Calu3 (cell line): Measurements from ENCODE around the gene APBA2. TPM values are rescaled to one million over a fixed set of nuclear protein-coding genes. Genes with fewer than 3 reads are reported as not detected.

Source experiments
- BruUV-seq: library from RNA; stranded (reverse); fragments of 400-500 nt; replicated peaks from 2 replicates; lab custom pipeline; 2021; lab: Mats Ljungman, UMichigan
- CTCF ChIA-PET: fragments of 300-600 bp; sonication (Branson Sonifier 250); formaldehyde crosslinking; loops from one replicate; lab custom pipeline; 2022; ENCODE audit warnings: antibody characterized with exemption; lab: Charles Lee
- DNase-seq: peaks from one replicate; pipeline ENCODE4 v3.0.0; 2022
- H3K27ac Mint-ChIP-seq: one replicate; pipeline ENCODE4 v1.8.0; 2022; ENCODE audit warnings: mixed read lengths; ENCODE audit not compliant: unreplicated experiment
- H3K27me3 Mint-ChIP-seq: one replicate; pipeline ENCODE4 v1.8.0; 2022; ENCODE audit warnings: mixed read lengths; ENCODE audit not compliant: unreplicated experiment
- H3K36me3 Mint-ChIP-seq: one replicate; pipeline ENCODE4 v1.8.0; 2022; ENCODE audit warnings: mild to moderate bottlenecking, moderate library complexity, mixed read lengths; ENCODE audit not compliant: insufficient read depth, unreplicated experiment
- H3K4me1 Mint-ChIP-seq: one replicate; pipeline ENCODE4 v1.8.0; 2022; ENCODE audit warnings: mild to moderate bottlenecking, low read depth, mixed read lengths; ENCODE audit not compliant: unreplicated experiment
- H3K4me3 Mint-ChIP-seq: one replicate; pipeline ENCODE4 v1.8.0; 2022; ENCODE audit warnings: mild to moderate bottlenecking, low read depth, moderate library complexity, mixed read lengths; ENCODE audit not compliant: unreplicated experiment
- H3K9me3 Mint-ChIP-seq: one replicate; pipeline ENCODE4 v1.8.0; 2022; ENCODE audit warnings: low read depth, mixed read lengths; ENCODE audit not compliant: unreplicated experiment
- intact Hi-C: fragments of 100-400 bp; cut with micrococcal nuclease; formaldehyde crosslinking; loops from one replicate; pipeline ENCODE4 v1.10.0; 2022; ENCODE audit not compliant: unreplicated experiment
- total RNA-seq: library from RNA; stranded (reverse); gene quantifications from 2 replicates; pipeline ENCODE4 v1.2.3, GENCODE V29; 2022
- TF ChIP-seq, protein P1 (sequence below): fragments of 200-600 bp; IDR thresholded peaks from one replicate; pipeline ENCODE4 v1.8.0; 2022; ENCODE audit warnings: antibody characterized with exemption; ENCODE audit not compliant: unreplicated experiment

Gene APBA2
- total RNA-seq, 1 experiment from 2014 or later: not detected

DNA sequence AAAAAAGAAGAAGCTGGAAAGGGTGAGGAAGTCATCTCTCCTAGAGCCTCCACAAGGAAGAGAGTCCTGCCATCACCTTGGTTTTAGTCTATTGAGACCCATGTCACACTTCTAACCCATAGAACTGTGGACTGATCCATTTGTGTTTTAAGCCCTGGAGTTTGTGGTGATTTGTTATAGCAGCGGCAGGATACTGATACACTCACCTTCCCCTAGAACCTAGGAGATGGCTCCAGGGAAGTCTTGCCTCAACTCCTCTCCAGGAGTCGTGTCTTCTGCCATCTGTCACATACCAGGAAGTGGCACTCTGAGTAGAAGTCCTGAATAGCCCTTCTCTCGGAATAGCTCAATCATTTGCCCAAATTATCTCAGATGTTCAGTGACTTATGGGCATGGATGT lies 14.6 kb upstream of the APBA2 start:
- Mint-ChIP-seq H3K4me3 (no peak overlapping the region), H3K27me3 (no peaks in the 10 kb centered on the region), H3K4me1 (no peaks in the 10 kb centered on the region), H3K27ac (no peak overlapping the region), H3K9me3 (no peaks in the 10 kb centered on the region), H3K36me3 (no peaks in the 10 kb centered on the region)
- DNase-seq: no peak
- intact Hi-C loops: no loop called here
- TF ChIP-seq, protein P1, sequence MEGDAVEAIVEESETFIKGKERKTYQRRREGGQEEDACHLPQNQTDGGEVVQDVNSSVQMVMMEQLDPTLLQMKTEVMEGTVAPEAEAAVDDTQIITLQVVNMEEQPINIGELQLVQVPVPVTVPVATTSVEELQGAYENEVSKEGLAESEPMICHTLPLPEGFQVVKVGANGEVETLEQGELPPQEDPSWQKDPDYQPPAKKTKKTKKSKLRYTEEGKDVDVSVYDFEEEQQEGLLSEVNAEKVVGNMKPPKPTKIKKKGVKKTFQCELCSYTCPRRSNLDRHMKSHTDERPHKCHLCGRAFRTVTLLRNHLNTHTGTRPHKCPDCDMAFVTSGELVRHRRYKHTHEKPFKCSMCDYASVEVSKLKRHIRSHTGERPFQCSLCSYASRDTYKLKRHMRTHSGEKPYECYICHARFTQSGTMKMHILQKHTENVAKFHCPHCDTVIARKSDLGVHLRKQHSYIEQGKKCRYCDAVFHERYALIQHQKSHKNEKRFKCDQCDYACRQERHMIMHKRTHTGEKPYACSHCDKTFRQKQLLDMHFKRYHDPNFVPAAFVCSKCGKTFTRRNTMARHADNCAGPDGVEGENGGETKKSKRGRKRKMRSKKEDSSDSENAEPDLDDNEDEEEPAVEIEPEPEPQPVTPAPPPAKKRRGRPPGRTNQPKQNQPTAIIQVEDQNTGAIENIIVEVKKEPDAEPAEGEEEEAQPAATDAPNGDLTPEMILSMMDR: no peak
- CTCF ChIA-PET: no interaction called here
- no TSS peak for BruUV-seq

- no peak for DNase-seq
- Mint-ChIP-seq H3K4me3 (no peak overlapping the region), H3K36me3 (no peaks in the 10 kb centered on the region), H3K27ac (no peak overlapping the region), H3K4me1 (no peaks in the 10 kb centered on the region), H3K27me3 (no peaks in the 10 kb centered on the region), H3K9me3 (no peaks in the 10 kb centered on the region)
- no TSS peak for BruUV-seq
- CTCF ChIA-PET: no interaction called here
- TF ChIP-seq, protein P1: no peak
- intact Hi-C loops: no loop called here
Observed at GRCh38 chr15:28873006-28873405, 12.8 kb upstream of the APBA2 start.

DNA sequence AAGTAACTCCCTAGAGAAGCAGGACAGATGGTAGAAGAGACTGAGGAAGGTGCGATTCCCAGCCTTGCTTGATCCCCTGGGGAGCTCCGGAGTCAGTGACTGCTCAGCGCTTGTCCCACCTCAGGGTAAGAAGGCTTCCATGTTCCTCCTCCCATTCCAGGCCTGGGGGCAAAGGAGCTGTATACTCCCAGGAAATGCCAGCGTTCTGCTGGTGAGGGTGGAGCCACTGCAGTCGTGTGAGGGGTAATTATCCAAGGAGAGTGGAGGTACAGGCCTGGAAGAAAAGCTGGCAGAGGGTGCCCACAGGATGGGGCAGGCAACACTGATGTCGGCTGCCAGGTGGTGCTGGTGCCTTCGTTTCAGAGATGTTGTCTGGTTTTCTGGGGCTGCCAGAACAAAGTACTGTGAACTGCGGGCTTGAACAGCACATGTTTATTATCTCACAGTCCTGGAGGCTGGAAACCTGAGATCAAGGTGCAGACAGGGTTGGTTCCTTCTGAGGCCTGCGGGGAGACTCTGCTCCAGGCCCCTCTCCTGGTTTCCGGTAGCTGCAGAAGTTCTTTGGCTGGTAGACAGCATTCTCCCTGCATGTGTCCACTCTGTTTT lies 12.1 kb upstream of the APBA2 start:
- Mint-ChIP-seq H3K4me1 (no peaks in the 10 kb centered on the region), H3K27me3 (no peaks in the 10 kb centered on the region), H3K9me3 (no peaks in the 10 kb centered on the region), H3K27ac (no peak overlapping the region), H3K4me3 (no peak overlapping the region), H3K36me3 (no peaks in the 10 kb centered on the region)
- intact Hi-C loops: no loop called here
- CTCF ChIA-PET: no interaction called here
- DNase-seq: no peak
- TF ChIP-seq, protein P1: no peak
- no TSS peak for BruUV-seq

DNA sequence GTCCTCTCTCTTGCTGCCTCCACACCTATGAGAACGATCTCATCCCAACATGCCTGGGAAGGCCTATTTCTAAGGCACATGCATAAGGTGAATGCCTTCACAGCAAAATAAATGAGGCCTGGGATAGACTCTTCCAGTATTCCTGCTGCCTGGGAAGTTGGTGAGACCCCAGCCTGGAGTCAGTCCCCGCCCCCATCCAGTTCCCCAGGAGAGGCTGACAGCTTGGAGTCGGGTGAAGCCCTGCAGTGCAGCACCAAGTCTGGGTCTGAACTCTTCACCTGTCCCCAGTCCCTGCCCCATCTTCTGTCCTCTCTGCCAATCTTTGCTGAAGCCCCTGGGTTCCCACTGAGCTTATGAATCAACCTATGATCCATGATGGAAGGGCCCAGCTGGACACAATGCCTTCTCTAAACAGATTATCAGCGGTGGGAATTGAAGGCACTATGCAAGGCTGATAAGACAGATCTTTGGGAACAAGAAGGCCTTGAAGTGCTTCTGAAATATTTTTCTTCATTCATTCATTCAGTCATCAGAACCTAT lies 10.2 kb upstream of the APBA2 start:
- Mint-ChIP-seq H3K4me3 (no peak overlapping the region), H3K36me3 (no peaks in the 10 kb centered on the region), H3K27me3 (no peaks in the 10 kb centered on the region), H3K9me3 (peaks cover 4% of the 10 kb centered on the region), H3K27ac (no peak overlapping the region), H3K4me1 (no peaks in the 10 kb centered on the region)
- no peak for DNase-seq
- CTCF ChIA-PET: no interaction called here
- BruUV-seq: no TSS peak
- intact Hi-C loops: no loop called here
- TF ChIP-seq, protein P1: no peak
